RKO (cell line): Measurements from ENCODE around the gene HBEGF.
"Not testable (repeated sequence)": the region's sequence is repeated elsewhere in the genome, so short reads cannot be mapped to it uniquely, and the experiment has no call there.

ENCODE experiments used
- DNase-seq: peaks from one replicate; pipeline ENCODE4 v3.0.0-alpha.2; 2016; ENCODE audit warnings: low spot score

Gene HBEGF

GRCh38 chr5:140360681-140361479 is 14.5 kb upstream of the HBEGF start:
- DNase-seq = no peak

GRCh38 chr5:140360101-140360500 is 13.7 kb upstream of the HBEGF start, which contains the start of gene SLC4A9:
Gene SLC4A9, plus strand, starts transcription at chr5:140360194. Its CDS starts 43 bp downstream, at chr5:140360237.
- no peak for DNase-seq

- peak; percentile 68 for DNase-seq
Observed at GRCh38 chr5:140358738-140359310, 12.4 kb upstream of the HBEGF start.

GRCh38 chr5:140357726-140358093 is 11.3 kb upstream of the HBEGF start:
- DNase-seq = peak; percentile 92

- no peak for DNase-seq
Observed at GRCh38 chr5:140356853-140357725, 10.7 kb upstream of the HBEGF start.

- no peak for DNase-seq
Observed at GRCh38 chr5:140355546-140355945, 9.1 kb upstream of the HBEGF start.

GRCh38 chr5:140351609-140352334 is 5.4 kb upstream of the HBEGF start:
- DNase-seq = peak; percentile 65

- no peak for DNase-seq
Observed at GRCh38 chr5:140349244-140349643, 2.8 kb upstream of the HBEGF start.

GRCh38 chr5:140348104-140348503 is 1.7 kb upstream of the HBEGF start:
- no peak for DNase-seq

GRCh38 chr5:140347360-140347759 is 957 bp upstream of the HBEGF start:
- DNase-seq = no peak

- peak; percentile 71 for DNase-seq
Observed at GRCh38 chr5:140345919-140346347, 470 bp downstream of the HBEGF start.

GRCh38 chr5:140344683-140345423 is 1.6 kb downstream of the HBEGF start:
- peak; percentile 52 for DNase-seq

GRCh38 chr5:140343849-140344248 is 2.6 kb downstream of the HBEGF start:
- DNase-seq = not testable (repeated sequence)

GRCh38 chr5:140342896-140343295 is 3.5 kb downstream of the HBEGF start:
- no peak for DNase-seq

GRCh38 chr5:140342287-140342686 is 4.1 kb downstream of the HBEGF start:
- no peak for DNase-seq

GRCh38 chr5:140341591-140341990 is 4.8 kb downstream of the HBEGF start:
- no peak for DNase-seq

- DNase-seq = no peak
Observed at GRCh38 chr5:140340605-140341121, 5.7 kb downstream of the HBEGF start.

- DNase-seq = no peak
Observed at GRCh38 chr5:140339636-140340035, 6.8 kb downstream of the HBEGF start.

GRCh38 chr5:140338908-140339307 is 7.5 kb downstream of the HBEGF start:
- no peak for DNase-seq

- no peak for DNase-seq
Observed at GRCh38 chr5:140338336-140338735, 8.1 kb downstream of the HBEGF start.

- DNase-seq = no peak
Observed at GRCh38 chr5:140337880-140338279, 8.5 kb downstream of the HBEGF start.
